ENCODE results near the gene TMEM201. TPM values are rescaled to one million over a fixed set of nuclear protein-coding genes. Genes with fewer than 3 reads are reported as not detected.

TMEM201 gene
- total RNA-seq, 4 donors from 2014 or later, result 3.3 to 9.9 (median 8.7) TPM

GRCh38 chr1:9544926-9545325 is 43.8 kb upstream of the TMEM201 start:
- H3K27ac ChIP-seq, result no peak overlapping the region
- no peak for DNase-seq
- H3K4me3 ChIP-seq, result no peak overlapping the region
- TF ChIP-seq, protein P1, sequence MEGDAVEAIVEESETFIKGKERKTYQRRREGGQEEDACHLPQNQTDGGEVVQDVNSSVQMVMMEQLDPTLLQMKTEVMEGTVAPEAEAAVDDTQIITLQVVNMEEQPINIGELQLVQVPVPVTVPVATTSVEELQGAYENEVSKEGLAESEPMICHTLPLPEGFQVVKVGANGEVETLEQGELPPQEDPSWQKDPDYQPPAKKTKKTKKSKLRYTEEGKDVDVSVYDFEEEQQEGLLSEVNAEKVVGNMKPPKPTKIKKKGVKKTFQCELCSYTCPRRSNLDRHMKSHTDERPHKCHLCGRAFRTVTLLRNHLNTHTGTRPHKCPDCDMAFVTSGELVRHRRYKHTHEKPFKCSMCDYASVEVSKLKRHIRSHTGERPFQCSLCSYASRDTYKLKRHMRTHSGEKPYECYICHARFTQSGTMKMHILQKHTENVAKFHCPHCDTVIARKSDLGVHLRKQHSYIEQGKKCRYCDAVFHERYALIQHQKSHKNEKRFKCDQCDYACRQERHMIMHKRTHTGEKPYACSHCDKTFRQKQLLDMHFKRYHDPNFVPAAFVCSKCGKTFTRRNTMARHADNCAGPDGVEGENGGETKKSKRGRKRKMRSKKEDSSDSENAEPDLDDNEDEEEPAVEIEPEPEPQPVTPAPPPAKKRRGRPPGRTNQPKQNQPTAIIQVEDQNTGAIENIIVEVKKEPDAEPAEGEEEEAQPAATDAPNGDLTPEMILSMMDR (IDR thresholded peaks at IDR 0.05), result no peak
- TF ChIP-seq POLR2A (IDR thresholded peaks at IDR 0.05), result no peak
- no peaks in the 10 kb centered on the region for H3K9me3 ChIP-seq
- H3K36me3 ChIP-seq, result no peaks in the 10 kb centered on the region
- H3K27me3 ChIP-seq, result no peaks in the 10 kb centered on the region
- peaks cover 0 to 20% (median 4%) of the 10 kb centered on the region in 4 donors for H3K4me1 ChIP-seq

GRCh38 chr1:9549955-9550546 is 38.7 kb upstream of the TMEM201 start:
- Histone ChIP-seq H3K27ac (no peak overlapping the region), H3K4me1 (no peaks in the 10 kb centered on the region), H3K27me3 (no peaks in the 10 kb centered on the region), H3K9me3 (no peaks in the 10 kb centered on the region), H3K36me3 (no peaks in the 10 kb centered on the region), H3K4me3 (no peak overlapping the region)
- TF ChIP-seq, protein P1 (IDR thresholded peaks at IDR 0.05), result no peak
- no peak for DNase-seq

GRCh38 chr1:9551984-9552383 is 36.7 kb upstream of the TMEM201 start:
- H3K27me3 ChIP-seq, result no peaks in the 10 kb centered on the region
- no peak for TF ChIP-seq POLR2A (IDR thresholded peaks at IDR 0.05)
- TF ChIP-seq, protein P1 (IDR thresholded peaks at IDR 0.05), result no peak
- peaks cover 0 to 7% (median 0%) of the 10 kb centered on the region in 3 donors for H3K36me3 ChIP-seq
- no peaks in the 10 kb centered on the region for H3K9me3 ChIP-seq
- DNase-seq, result no peak
- H3K4me3 ChIP-seq, result no peak overlapping the region
- H3K4me1 ChIP-seq, result no peaks in the 10 kb centered on the region
- H3K27ac ChIP-seq, result no peak overlapping the region

DNA sequence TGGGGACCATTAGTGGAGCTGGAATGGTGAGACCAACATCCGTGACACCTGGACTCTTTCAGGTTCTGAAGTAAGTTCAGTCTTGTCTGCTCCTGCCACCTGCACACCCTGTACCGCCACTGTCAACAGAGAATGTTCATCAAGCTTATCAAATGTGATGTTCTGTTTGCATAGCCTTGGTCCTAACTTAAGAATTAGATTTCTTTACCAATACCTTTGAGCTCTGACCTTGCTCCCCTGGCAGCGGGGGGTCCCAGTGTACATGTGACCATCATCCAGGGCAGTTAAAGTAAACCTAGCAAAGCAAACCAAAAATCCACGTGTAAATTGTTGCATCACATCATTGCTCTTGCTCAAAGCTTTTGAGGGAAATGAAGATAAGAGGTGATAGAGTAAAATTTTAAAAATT is 35.0 kb upstream of the TMEM201 start:
- TF ChIP-seq POLR2A (IDR thresholded peaks at IDR 0.05), result no peak
- TF ChIP-seq, protein P1 (IDR thresholded peaks at IDR 0.05), result no peak
- Histone ChIP-seq H3K36me3 (peaks cover 0 to 19% (median 0%) of the 10 kb centered on the region in 3 donors), H3K27me3 (no peaks in the 10 kb centered on the region), H3K9me3 (no peaks in the 10 kb centered on the region), H3K4me1 (no peaks in the 10 kb centered on the region), H3K27ac (no peak overlapping the region), H3K4me3 (no peak overlapping the region)
- DNase-seq, result no peak

GRCh38 chr1:9555942-9556341 is 32.8 kb upstream of the TMEM201 start:
- peak overlapping the region in 1 of 4 donors; percentile 30 for H3K27ac ChIP-seq
- no peaks in the 10 kb centered on the region for H3K9me3 ChIP-seq
- no peak for DNase-seq
- H3K4me1 ChIP-seq, result peaks cover 0 to under 1% (median 0%) of the 10 kb centered on the region in 4 donors
- peaks cover 0 to 19% (median 0%) of the 10 kb centered on the region in 3 donors for H3K36me3 ChIP-seq
- no peaks in the 10 kb centered on the region for H3K27me3 ChIP-seq
- no peak for TF ChIP-seq POLR2A (IDR thresholded peaks at IDR 0.05)
- TF ChIP-seq, protein P1 (IDR thresholded peaks at IDR 0.05), result no peak
- H3K4me3 ChIP-seq, result no peak overlapping the region

All from Peyer's patch (tissue), 4 donors.